Erythroblast (primary cell): ENCODE results near the gene NEIL3.

Experiments used
- GATA1 ChIP-seq: IDR thresholded peaks from 2 replicates; pipeline ENCODE4 v1.6.1; 2011; ENCODE audit warnings: low read depth, mild to moderate bottlenecking, control low read depth, low read length, moderate library complexity
- POLR2A ChIP-seq: IDR thresholded peaks from 2 replicates; pipeline ENCODE4 v1.6.1; 2011; ENCODE audit warnings: mild to moderate bottlenecking, low read length

DNA sequence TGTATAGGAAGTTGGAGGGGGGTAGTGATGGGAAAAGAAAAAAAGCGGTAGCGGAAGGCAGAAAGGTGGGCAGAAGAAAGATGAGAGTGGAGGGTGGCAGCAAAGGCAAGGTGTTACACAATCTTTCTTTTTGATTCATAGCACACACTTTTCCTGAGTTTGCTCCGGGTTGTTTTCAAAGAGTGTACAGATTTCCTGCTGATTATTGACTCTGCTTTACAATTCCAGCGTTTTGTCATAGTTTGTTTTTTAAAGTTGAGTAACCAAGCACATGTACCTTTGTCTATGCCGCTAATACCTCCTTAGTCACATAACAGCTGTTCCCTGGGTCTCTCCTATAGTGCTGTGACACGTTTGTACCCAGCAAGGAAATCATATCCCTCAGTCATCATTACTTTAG lies 82.3 kb downstream of the NEIL3 start:
- TF ChIP-seq POLR2A: no peak
- no peak for TF ChIP-seq GATA1
